ENCODE results near the gene CFAP46. TPM values are rescaled to one million over a fixed set of nuclear protein-coding genes. Genes with fewer than 3 reads are reported as not detected.

CFAP46 gene
- total and polyA plus RNA-seq, 7 experiments from 2014 or later, result 0.05 TPM; not detected in 6

DNA sequence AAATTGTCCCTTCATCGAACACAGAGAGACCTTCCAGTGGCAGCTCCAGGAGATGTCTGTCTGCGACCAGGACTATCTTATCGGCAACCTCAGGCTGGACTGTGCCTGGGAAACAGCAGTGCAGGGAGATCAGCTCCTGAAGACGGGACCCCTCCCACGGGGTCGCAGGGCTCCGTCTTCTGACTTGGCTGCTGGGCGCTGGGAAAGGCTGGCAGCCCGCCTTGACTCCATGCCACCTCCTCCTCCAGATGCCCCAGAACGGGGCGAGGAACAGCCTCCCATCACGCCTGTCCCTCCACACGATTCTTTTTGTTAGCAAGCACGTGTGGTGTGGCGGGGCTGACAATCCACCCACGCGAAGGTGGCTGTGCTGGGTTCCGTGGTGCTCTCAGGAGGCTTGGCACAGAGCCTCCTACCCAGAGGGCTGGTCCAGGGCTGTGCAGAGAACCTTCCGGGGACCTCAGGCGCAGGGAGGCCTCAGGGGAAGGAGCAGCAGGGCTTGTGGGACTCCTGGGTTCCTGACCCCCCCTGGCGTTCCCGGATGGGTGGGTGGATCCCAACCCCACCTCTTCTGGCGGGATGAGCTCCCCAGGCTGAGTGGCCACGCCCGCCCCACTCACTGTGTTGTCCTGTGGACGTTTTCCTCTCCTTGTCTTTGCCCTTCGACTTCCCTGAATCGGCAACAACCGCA, 108.8 kb downstream of the CFAP46 start:
- ChIA-PET POLR2A (no interaction called here), CTCF (no interaction called here)
- H3K27me3 Mint-ChIP-seq, result peaks cover 0 to 4% (median 3%) of the 10 kb centered on the region in 5 donors
- H3K27me3 ChIP-seq (ENCODE audit: control insufficient read depth in 2 of 2, insufficient read depth in 2 of 2, low read length in 2 of 2), result no peaks in the 10 kb centered on the region
- no peaks in the 10 kb centered on the region for H3K9me3 ChIP-seq (ENCODE audit: control insufficient read depth in 2 of 3, low read length in 3 of 3)
- no peak overlapping the region for H3K27ac Mint-ChIP-seq
- H3K36me3 ChIP-seq (ENCODE audit: control insufficient read depth in 2 of 3, insufficient read depth in 3 of 3, low read length in 3 of 3), result no peaks in the 10 kb centered on the region
- H3K9me3 Mint-ChIP-seq, result peaks cover 0 to 6% (median 0%) of the 10 kb centered on the region in 11 donors
- H3K4me3 Mint-ChIP-seq, result no peak overlapping the region
- H3K4me3 ChIP-seq (ENCODE audit: low read length), result no peak overlapping the region
- H3K27ac ChIP-seq (ENCODE audit: low read depth, low read length), result no peak overlapping the region
- no peaks in the 10 kb centered on the region for H3K36me3 Mint-ChIP-seq
- ATAC-seq, result no peak
- no peaks in the 10 kb centered on the region for H3K4me1 Mint-ChIP-seq
- intact Hi-C loops (cut with micrococcal nuclease), result no loop called here
- DNase-seq, result no peak
- H3K4me1 ChIP-seq (ENCODE audit: control insufficient read depth in 2 of 2, insufficient read depth in 2 of 2, low read length in 2 of 2), result no peaks in the 10 kb centered on the region

DNA sequence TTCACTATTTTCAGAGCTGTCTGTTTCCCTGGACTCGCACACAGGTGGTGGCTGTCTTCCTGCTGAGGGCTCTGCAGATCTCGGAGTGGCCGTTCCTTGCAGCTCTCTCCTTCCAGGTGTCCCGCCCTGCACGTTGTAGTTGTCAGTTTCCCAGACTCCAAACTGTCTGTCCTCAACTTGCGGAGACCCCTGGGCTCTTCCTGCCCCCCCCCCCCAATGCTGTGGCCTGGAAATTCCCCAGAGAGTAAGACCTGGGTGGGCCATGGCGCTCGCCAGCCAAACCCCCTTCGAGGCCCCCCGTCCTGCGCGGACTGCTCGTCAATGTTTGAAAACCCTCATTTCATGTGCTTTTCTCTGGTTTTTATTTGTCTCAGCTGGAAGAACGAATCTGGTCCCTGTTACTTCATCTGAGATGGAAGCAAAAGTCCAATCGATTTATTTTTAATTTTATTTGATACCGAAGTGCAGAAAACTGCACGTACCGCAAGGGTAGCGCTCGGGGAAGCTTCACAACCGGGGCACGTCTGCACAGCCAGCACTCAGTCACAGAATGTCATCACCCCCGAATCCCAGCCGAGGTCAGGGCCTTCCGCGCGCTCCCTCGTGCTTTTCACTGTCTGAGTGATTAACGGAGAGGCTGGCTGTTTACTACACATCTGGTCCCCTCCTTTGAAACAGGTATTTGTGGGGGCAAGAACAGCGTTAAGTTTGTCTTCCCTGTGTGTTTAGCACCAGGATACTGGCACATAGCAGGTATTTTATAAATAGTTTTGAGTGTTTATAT, 110.0 kb downstream of the CFAP46 start:
- H3K27ac ChIP-seq (ENCODE audit: low read depth, low read length), result no peak overlapping the region
- H3K27me3 ChIP-seq (ENCODE audit: control insufficient read depth in 2 of 2, insufficient read depth in 2 of 2, low read length in 2 of 2), result no peaks in the 10 kb centered on the region
- no peak for ATAC-seq
- ChIA-PET POLR2A (no interaction called here), CTCF (no interaction called here)
- Mint-ChIP-seq H3K27me3 (peaks cover 0 to 4% (median 3%) of the 10 kb centered on the region in 5 donors), H3K36me3 (no peaks in the 10 kb centered on the region), H3K4me3 (no peak overlapping the region), H3K27ac (no peak overlapping the region), H3K9me3 (peaks cover 0 to 7% (median 0%) of the 10 kb centered on the region in 11 donors), H3K4me1 (no peaks in the 10 kb centered on the region)
- no peaks in the 10 kb centered on the region for H3K36me3 ChIP-seq (ENCODE audit: control insufficient read depth in 2 of 3, insufficient read depth in 3 of 3, low read length in 3 of 3)
- H3K4me1 ChIP-seq (ENCODE audit: control insufficient read depth in 2 of 2, insufficient read depth in 2 of 2, low read length in 2 of 2), result no peaks in the 10 kb centered on the region
- intact Hi-C loops (cut with micrococcal nuclease), result no loop called here
- no peak overlapping the region for H3K4me3 ChIP-seq (ENCODE audit: low read length)
- H3K9me3 ChIP-seq (ENCODE audit: control insufficient read depth in 2 of 3, low read length in 3 of 3), result no peaks in the 10 kb centered on the region
- DNase-seq, result no peak

DNA sequence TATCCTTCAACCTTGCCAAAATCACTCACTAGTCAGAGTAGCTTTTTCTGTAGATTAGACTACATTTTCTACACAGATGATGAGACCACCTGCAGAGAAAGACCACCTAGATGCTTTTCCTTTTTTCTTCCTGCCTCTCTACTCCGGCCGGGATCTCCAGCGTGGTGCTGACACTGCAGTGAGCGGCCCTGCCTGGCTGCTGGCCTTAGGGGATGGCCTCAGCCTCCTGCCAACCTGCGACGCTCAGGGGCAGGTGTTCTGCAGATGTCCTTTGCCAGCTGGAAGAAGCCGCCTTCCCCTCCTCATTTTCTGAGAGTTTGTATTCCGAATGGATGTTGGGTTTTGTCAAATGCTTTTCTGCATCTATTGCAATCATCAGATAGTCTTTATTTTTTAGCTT, 113.0 kb downstream of the CFAP46 start:
- ChIA-PET POLR2A (no interaction called here), CTCF (interaction anchor here (0.6 kb wide), 1 partner anchor 175 kb away, joined by 3 read pairs; no protein-coding TSS in a partner anchor)
- no peak overlapping the region for H3K4me3 Mint-ChIP-seq
- H3K9me3 Mint-ChIP-seq, result peaks cover 0 to 4% (median 0%) of the 10 kb centered on the region in 11 donors
- H3K27ac Mint-ChIP-seq, result no peak overlapping the region
- Histone ChIP-seq H3K4me3 (ENCODE audit: low read length) (no peak overlapping the region), H3K27me3 (ENCODE audit: control insufficient read depth in 2 of 2, insufficient read depth in 2 of 2, low read length in 2 of 2) (no peaks in the 10 kb centered on the region), H3K4me1 (ENCODE audit: control insufficient read depth in 2 of 2, insufficient read depth in 2 of 2, low read length in 2 of 2) (no peaks in the 10 kb centered on the region), H3K27ac (ENCODE audit: low read depth, low read length) (no peak overlapping the region), H3K9me3 (ENCODE audit: control insufficient read depth in 2 of 3, low read length in 3 of 3) (no peaks in the 10 kb centered on the region), H3K36me3 (ENCODE audit: control insufficient read depth in 2 of 3, insufficient read depth in 3 of 3, low read length in 3 of 3) (no peaks in the 10 kb centered on the region)
- no peak for DNase-seq
- intact Hi-C loops (cut with micrococcal nuclease), result no loop called here
- no peaks in the 10 kb centered on the region for H3K36me3 Mint-ChIP-seq
- H3K27me3 Mint-ChIP-seq, result peaks cover 0 to 4% (median 3%) of the 10 kb centered on the region in 5 donors
- no peak for ATAC-seq
- H3K4me1 Mint-ChIP-seq, result no peaks in the 10 kb centered on the region

GRCh38 chr10:132828681-132829080, 113.7 kb downstream of the CFAP46 start:
- Mint-ChIP-seq H3K36me3 (no peaks in the 10 kb centered on the region), H3K4me3 (no peak overlapping the region), H3K27ac (peak overlapping the region in 1 of 9 donors; percentile 3), H3K4me1 (no peaks in the 10 kb centered on the region), H3K27me3 (peaks cover 0 to 4% (median 3%) of the 10 kb centered on the region in 5 donors), H3K9me3 (peaks cover 0 to 4% (median 0%) of the 10 kb centered on the region in 11 donors)
- POLR2A ChIA-PET, result no interaction called here
- Histone ChIP-seq H3K4me3 (ENCODE audit: low read length) (no peak overlapping the region), H3K27ac (ENCODE audit: low read depth, low read length) (no peak overlapping the region), H3K9me3 (ENCODE audit: control insufficient read depth in 2 of 3, low read length in 3 of 3) (no peaks in the 10 kb centered on the region), H3K27me3 (ENCODE audit: control insufficient read depth in 2 of 2, insufficient read depth in 2 of 2, low read length in 2 of 2) (no peaks in the 10 kb centered on the region), H3K4me1 (ENCODE audit: control insufficient read depth in 2 of 2, insufficient read depth in 2 of 2, low read length in 2 of 2) (no peaks in the 10 kb centered on the region), H3K36me3 (ENCODE audit: control insufficient read depth in 2 of 3, insufficient read depth in 3 of 3, low read length in 3 of 3) (no peaks in the 10 kb centered on the region)
- ATAC-seq (no peak), DNase-seq (no peak)
- CTCF ChIA-PET, result no interaction called here
- intact Hi-C loops (cut with micrococcal nuclease), result no loop called here

DNA sequence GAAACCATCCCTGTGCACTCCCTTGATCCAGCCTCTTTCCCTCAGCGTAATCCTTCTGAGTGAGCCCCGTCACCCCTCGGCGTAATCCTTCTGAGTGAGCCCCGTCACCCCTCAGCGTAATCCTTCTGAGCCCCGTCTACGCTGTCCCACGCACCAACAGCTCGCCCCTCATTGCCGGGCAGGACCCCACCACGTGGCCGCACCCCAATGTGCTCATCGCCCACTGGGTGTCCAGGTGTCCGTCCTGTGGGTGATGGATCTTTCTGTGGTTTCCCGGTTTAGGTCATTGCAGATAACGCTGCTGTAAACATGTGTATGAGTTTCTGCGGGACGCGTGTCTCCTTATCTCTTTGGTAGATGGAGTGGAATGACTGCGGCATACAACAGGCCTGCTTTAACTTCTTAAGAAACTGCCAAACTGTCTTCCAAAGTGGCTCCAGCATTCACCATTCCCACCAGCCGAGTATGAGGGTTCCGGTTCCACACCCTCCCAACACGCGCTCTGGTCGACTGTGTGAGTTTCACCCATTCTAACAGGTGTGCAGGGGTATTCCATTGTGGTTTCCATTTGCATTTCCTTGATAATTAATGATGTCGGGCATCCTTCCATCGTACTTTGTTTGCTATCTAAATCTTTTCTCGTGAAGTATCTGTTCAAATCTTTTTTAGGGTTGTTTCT, 114.4 kb downstream of the CFAP46 start:
- no peaks in the 10 kb centered on the region for H3K27me3 ChIP-seq (ENCODE audit: control insufficient read depth in 2 of 2, insufficient read depth in 2 of 2, low read length in 2 of 2)
- H3K4me1 ChIP-seq (ENCODE audit: control insufficient read depth in 2 of 2, insufficient read depth in 2 of 2, low read length in 2 of 2), result no peaks in the 10 kb centered on the region
- CTCF ChIA-PET, result no interaction called here
- H3K27ac ChIP-seq (ENCODE audit: low read depth, low read length), result no peak overlapping the region
- intact Hi-C loops (cut with micrococcal nuclease), result no loop called here
- Mint-ChIP-seq H3K4me1 (no peaks in the 10 kb centered on the region), H3K4me3 (no peak overlapping the region), H3K27me3 (peaks cover 0 to 4% (median 3%) of the 10 kb centered on the region in 5 donors), H3K27ac (peak overlapping the region in 2 of 9 donors; percentile 3 to 48), H3K9me3 (peaks cover 0 to 4% (median 0%) of the 10 kb centered on the region in 11 donors), H3K36me3 (no peaks in the 10 kb centered on the region)
- no peaks in the 10 kb centered on the region for H3K9me3 ChIP-seq (ENCODE audit: control insufficient read depth in 2 of 3, low read length in 3 of 3)
- ATAC-seq, result no peak
- DNase-seq, result no peak
- POLR2A ChIA-PET, result no interaction called here
- no peak overlapping the region for H3K4me3 ChIP-seq (ENCODE audit: low read length)
- no peaks in the 10 kb centered on the region for H3K36me3 ChIP-seq (ENCODE audit: control insufficient read depth in 2 of 3, insufficient read depth in 3 of 3, low read length in 3 of 3)

DNA sequence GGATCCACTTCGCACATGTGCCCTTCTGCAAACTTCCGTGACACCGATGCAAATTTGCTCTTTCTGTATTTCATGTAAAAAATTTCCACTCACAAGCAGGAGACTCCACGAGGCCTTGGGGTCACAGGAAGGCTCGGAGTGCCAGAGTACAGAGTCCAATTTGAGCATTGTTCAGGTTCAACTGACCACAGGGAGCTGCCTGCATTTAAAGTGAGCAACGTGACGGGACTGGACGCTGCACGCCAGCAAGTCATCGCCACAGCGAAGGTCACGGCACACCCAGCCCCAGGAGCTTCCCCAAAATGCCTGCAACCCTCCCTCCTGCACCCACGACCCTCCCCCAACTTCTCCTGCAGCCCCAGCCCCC, 115.0 kb downstream of the CFAP46 start:
- POLR2A ChIA-PET, result no interaction called here
- intact Hi-C loops (cut with micrococcal nuclease), result no loop called here
- no peaks in the 10 kb centered on the region for H3K9me3 ChIP-seq (ENCODE audit: control insufficient read depth in 2 of 3, low read length in 3 of 3)
- DNase-seq (no peak), ATAC-seq (no peak)
- no peaks in the 10 kb centered on the region for H3K36me3 ChIP-seq (ENCODE audit: control insufficient read depth in 2 of 3, insufficient read depth in 3 of 3, low read length in 3 of 3)
- H3K4me3 ChIP-seq (ENCODE audit: low read length), result no peak overlapping the region
- Mint-ChIP-seq H3K27me3 (peaks cover 0 to 4% (median 3%) of the 10 kb centered on the region in 5 donors), H3K4me3 (no peak overlapping the region), H3K27ac (no peak overlapping the region), H3K36me3 (no peaks in the 10 kb centered on the region), H3K4me1 (no peaks in the 10 kb centered on the region), H3K9me3 (peaks cover 0 to 4% (median 0%) of the 10 kb centered on the region in 11 donors)
- CTCF ChIA-PET, result no interaction called here
- no peaks in the 10 kb centered on the region for H3K4me1 ChIP-seq (ENCODE audit: control insufficient read depth in 2 of 2, insufficient read depth in 2 of 2, low read length in 2 of 2)
- no peak overlapping the region for H3K27ac ChIP-seq (ENCODE audit: low read depth, low read length)
- H3K27me3 ChIP-seq (ENCODE audit: control insufficient read depth in 2 of 2, insufficient read depth in 2 of 2, low read length in 2 of 2), result no peaks in the 10 kb centered on the region
